Liver (tissue), 3 donors: Measurements from ENCODE around the gene INTS4.

Experiments
- CTCF ChIP-seq: fragments of 150-350 bp; IDR thresholded peaks from 2 replicates; pipeline ENCODE4 v1.5.1; 2017; ENCODE audit warnings: improper control_type of control experiment, low read depth, low read length; ENCODE audit not compliant: missing input control
- FOXA1 ChIP-seq: IDR thresholded peaks from 2 replicates; pipeline ENCODE4 v1.6.1; 2016; ENCODE audit warnings: antibody characterized with exemption
- JUND ChIP-seq, 2 donors: IDR thresholded peaks; 2 replicates each; pipeline ENCODE4 v1.6.1; 2016; ENCODE audit warnings: antibody characterized with exemption in 2 of 2
- RAD21 ChIP-seq, 2 donors: IDR thresholded peaks; 2 replicates each; pipeline ENCODE4 v1.6.1; 2016; ENCODE audit warnings: antibody characterized with exemption in 2 of 2, mild to moderate bottlenecking in 2 of 2
- REST ChIP-seq: IDR thresholded peaks from 2 replicates; pipeline ENCODE4 v1.6.1; 2016; ENCODE audit warnings: antibody characterized with exemption, mild to moderate bottlenecking
- TAF1 ChIP-seq: conservative IDR thresholded peaks from 2 replicates; pipeline ENCODE4 v1.6.1; 2016; ENCODE audit warnings: antibody characterized with exemption, mild to moderate bottlenecking
- YY1 ChIP-seq: IDR thresholded peaks from 2 replicates; pipeline ENCODE4 v1.6.1; 2016; ENCODE audit warnings: antibody characterized with exemption, mild to moderate bottlenecking
- donor health status: healthy.
- donor health status: healthy.

- TF ChIP-seq CTCF (no peak), YY1 (no peak), FOXA1 (no peak), JUND (IDR thresholded peaks at IDR 0.05) (no peak), TAF1 (no peak), REST (no peak), RAD21 (IDR thresholded peaks at IDR 0.05) (no peak)
Observed at GRCh38 chr11:77866336-77866735, 128.1 kb downstream of the INTS4 start.
